Stimulated activated CD4-positive, alpha-beta T cell treated with anti-CD3 and anti-CD28 coated beads, Interleukin-1b, Interleukin-23, amount 100 ng/mL, for 4 hours (primary cell): Measurements from ENCODE around the gene KCNQ4.

Experiments used
- DNase-seq, 2 donors: peaks; one replicate each; pipeline ENCODE4 v3.0.0-alpha.2; 2020; ENCODE audit warnings: low read depth in 2 of 2

KCNQ4 gene

DNA sequence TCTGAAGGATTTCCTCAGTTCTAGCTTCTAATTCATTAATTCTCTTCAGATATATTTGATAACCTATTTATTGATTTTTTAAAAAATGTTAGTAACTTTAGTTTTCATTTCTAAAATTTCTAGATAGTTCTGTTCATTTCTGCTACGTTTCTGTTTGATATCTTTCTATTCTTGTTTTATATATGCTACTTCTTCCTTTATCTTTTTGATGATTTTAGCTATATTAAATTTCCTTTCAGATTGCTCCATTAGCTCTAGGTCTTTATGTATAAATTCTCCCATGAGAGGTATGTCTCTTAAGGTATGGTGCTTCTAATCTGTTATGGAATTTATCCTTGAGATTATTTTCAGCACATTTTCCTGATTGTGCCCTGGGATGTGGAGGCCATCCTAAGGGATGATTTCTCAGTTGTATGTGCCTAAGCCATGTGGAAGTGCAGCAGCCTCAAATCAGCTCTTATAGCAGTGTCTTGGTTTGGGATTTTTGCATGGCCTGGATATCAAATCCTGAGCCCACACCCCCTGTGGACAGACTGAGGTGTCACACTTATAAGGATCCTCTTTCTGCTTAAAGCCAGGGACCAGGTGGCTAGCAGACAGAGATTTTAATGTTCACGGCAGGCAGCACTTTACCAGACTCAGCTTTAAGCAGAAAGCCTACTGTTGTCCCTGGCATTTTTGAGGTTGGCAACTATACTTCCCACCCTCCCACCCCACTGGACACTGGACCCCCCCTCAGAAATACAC lies 6.2 kb upstream of the KCNQ4 start:
- no peak for DNase-seq

GRCh38 chr1:40780678-40781607 lies 2.6 kb upstream of the KCNQ4 start:
- DNase-seq = no peak

DNA sequence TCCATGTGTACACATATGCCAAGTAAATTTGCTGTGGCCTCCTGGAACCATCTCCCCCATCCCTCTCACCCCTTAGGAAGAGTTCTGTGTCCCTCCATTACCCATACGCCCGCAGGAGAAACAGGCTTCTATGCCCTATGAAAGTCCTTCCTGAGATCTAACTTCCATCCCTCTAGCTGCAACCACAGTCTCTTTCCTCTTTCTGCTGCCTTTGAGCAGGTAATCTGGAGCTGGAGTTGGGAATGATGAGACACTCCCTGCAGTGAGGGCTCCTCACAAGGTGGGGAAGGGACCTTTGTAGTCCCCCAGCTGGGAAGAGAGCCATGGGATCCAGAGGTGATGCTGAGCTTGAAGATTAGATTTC lies 2.0 kb upstream of the KCNQ4 start:
- DNase-seq = no peak

DNA sequence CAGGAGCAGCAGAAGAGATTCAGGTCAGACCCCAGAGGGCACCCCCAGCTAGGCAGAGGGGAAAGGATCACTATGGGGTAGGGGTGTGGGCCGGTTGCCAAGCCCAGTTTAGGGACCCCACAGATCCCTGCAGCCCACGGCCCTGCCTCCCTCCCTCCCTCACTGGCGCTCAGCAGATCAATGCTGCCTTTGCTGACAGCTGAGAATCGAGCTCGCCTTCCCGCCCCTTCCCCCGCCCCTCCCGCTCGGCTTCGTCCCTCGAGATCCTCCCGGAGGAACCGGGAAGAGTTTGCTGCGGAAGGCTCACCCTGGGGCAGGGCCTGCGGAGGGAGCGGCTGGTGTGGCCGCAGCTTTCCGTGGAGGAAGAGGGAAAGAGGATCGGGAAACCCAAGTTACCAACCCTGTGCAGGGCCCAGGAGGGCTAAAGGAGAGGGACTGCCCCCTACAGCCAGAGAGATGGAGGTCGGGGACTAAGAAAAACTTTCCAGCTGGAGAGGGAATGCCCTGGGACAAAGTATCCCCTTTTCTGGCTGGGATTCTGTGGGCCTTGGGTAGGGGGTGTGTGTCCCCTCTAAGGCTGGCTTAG lies 1.1 kb upstream of the KCNQ4 start:
- DNase-seq = no peak

GRCh38 chr1:40784141-40784770 lies 669 bp downstream of the KCNQ4 start:
- DNase-seq = no peak

DNA sequence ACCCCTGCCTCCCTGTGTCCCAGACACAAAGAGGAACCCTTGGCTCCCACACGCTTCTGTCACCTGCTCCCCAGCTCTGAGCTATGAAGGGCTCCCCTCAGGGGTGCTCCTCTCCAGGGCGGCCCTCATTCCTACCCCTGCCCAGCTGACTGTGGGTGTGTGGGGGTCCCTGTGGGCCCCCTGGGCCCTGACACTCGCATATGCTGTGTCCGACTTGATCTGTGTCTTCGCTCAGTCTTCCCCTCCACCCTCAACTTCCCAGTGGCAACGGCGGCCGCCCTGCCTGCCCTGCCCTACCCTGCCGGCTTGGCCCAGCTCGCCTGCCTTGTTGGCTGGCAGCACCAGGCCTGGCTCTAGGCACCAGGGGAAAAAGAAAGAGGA lies 1.2 kb downstream of the KCNQ4 start:
- no peak for DNase-seq

- DNase-seq = no peak
These were observed 1.9 kb downstream of the KCNQ4 start for GRCh38 chr1:40785446-40785845.

GRCh38 chr1:40786171-40786994 lies 2.8 kb downstream of the KCNQ4 start:
- no peak for DNase-seq

- DNase-seq = no peak
These were observed 3.6 kb downstream of the KCNQ4 start for GRCh38 chr1:40786995-40787705.

GRCh38 chr1:40787737-40788560 lies 4.4 kb downstream of the KCNQ4 start:
- no peak for DNase-seq

GRCh38 chr1:40788561-40789341 lies 5.2 kb downstream of the KCNQ4 start:
- DNase-seq = no peak

DNA sequence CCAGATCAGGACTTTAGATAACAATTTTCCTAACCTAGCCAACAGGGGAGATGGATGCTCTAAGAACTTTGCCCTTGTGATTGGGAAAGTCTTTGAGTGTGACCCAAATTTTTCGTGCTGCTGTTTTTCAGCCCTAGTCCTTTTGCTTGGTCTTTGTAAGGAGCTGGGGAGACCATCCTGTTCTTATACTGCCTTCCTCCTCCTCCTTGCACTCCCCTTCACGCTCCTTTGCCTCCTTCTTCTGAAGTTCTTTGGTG lies 5.7 kb downstream of the KCNQ4 start:
- DNase-seq = no peak

DNA sequence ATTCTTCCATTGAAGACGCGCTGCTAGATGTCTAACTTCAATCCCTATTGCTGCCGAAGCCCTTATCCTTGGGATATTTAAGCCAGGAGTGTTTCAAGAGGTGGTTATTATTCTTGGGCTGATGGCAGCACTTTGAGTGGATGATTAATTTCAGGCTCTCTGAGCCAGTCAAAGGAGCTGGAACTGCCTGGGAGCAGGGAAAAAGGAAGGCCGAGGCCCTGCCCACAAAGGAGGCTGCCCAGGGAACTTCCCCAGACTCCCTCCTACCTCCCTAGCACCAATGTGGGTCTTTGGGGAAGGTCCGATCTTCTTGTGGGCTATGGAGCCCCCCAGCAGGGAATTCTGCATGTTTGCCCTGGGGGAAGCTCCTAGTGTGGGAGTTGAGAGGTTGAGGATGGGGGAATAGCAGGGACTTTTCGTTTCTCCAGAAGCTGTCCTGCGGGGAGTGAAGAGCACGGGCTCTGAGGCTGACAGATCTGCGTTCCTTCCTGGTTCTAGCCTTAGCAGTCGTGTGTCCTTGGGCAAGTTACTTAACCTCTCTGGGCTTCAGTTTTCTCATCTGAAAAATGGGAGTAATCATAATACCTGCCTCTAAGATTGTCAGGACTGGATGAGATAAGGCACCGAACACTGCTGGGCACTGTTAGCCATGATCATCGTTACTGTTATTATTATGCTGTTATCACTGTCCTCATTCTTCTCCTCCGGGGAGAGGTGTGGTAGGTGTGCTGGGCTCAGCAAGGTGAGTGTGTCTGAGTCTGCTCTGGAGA lies 6.3 kb downstream of the KCNQ4 start:
- no peak for DNase-seq

- no peak for DNase-seq
These were observed 8.4 kb downstream of the KCNQ4 start for GRCh38 chr1:40792036-40792435.

DNA sequence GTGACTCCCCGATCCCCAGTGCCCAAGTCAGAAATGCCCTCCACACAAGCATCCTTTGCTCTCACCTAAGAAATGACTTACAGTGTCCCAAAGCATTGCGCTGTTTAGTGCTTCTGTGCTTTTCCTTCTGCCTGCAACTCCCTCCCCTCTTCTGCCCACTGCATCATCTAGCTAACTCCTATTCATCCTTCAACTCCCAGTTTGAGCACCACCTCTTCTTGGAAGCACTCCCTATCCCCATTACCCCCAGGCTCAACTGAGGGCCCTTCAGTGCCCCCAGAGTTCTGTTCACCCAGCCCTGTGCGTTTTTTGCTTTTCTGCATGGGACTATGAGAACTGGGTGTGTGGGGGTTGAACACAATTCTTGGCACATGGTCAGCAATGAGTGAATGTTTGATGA lies 10.0 kb downstream of the KCNQ4 start:
- DNase-seq = no peak

GRCh38 chr1:40794048-40794447 lies 10.5 kb downstream of the KCNQ4 start:
- DNase-seq = no peak

- no peak for DNase-seq
These were observed 11.6 kb downstream of the KCNQ4 start for GRCh38 chr1:40794974-40795715.
